Caco-2 (cell line): ENCODE data around the gene SCIN. TPM values are rescaled to one million over a fixed set of nuclear protein-coding genes. Genes with fewer than 3 reads are reported as not detected.

Experiments used
- BruUV-seq: library from RNA; stranded (reverse); fragments of 400-500 nt; replicated peaks from 2 replicates; lab custom pipeline; 2021; lab: Mats Ljungman, UMichigan
- CTCF ChIA-PET: fragments of 300-600 bp; sonication (Branson Sonifier 250); formaldehyde crosslinking; loops from one replicate; lab custom pipeline; 2022; ENCODE audit warnings: antibody characterized with exemption; lab: Charles Lee
- POLR2A ChIA-PET: fragments of 300-600 bp; sonication (Branson Sonifier 250); formaldehyde crosslinking; loops from one replicate; lab custom pipeline; 2022; ENCODE audit warnings: antibody characterized with exemption; lab: Charles Lee
- DNase-seq, 2 experiments: peaks; one replicate each; pipeline versions ENCODE4 v3.0.0 to v3.0.0-alpha.2; 2020 to 2022
- H3K27me3 ChIP-seq: replicated peaks from 2 replicates; pipeline ENCODE4 v1.6.0; 2011; ENCODE audit warnings: low read length; ENCODE audit not compliant: control insufficient read depth, insufficient read depth
- H3K36me3 ChIP-seq: 2 replicates; pipeline ENCODE4 v1.5.1; 2011; ENCODE audit warnings: low read length; ENCODE audit not compliant: control insufficient read depth, insufficient read depth
- H3K4me1 ChIP-seq: fragments of 250-450 bp; sonication (Bioruptor Pico); 2 replicates; pipeline ENCODE4 v1.5.1; 2020; ENCODE audit warnings: mild to moderate bottlenecking
- H3K4me3 ChIP-seq: 2 replicates; pipeline ENCODE4 v1.5.1; 2011; ENCODE audit warnings: low read depth, mild to moderate bottlenecking, control low read depth, low read length
- H3K9me3 ChIP-seq: fragments of 250-450 bp; sonication (Bioruptor Pico); 2 replicates; pipeline ENCODE4 v1.5.1; 2020; ENCODE audit warnings: mild to moderate bottlenecking, moderate library complexity
- H3K27ac Mint-ChIP-seq: one replicate; pipeline ENCODE4 v1.8.0; 2022; ENCODE audit warnings: mixed read lengths; ENCODE audit not compliant: unreplicated experiment
- H3K27me3 Mint-ChIP-seq: one replicate; pipeline ENCODE4 v1.8.0; 2022; ENCODE audit warnings: mixed read lengths; ENCODE audit not compliant: insufficient read depth, unreplicated experiment
- H3K36me3 Mint-ChIP-seq: one replicate; pipeline ENCODE4 v1.8.0; 2022; ENCODE audit warnings: mild to moderate bottlenecking, mixed read lengths; ENCODE audit not compliant: insufficient read depth, unreplicated experiment
- H3K4me1 Mint-ChIP-seq: one replicate; pipeline ENCODE4 v1.8.0; 2022; ENCODE audit warnings: low read depth, mixed read lengths; ENCODE audit not compliant: unreplicated experiment
- H3K4me3 Mint-ChIP-seq: one replicate; pipeline ENCODE4 v1.8.0; 2022; ENCODE audit warnings: mild to moderate bottlenecking, moderate library complexity, mixed read lengths; ENCODE audit not compliant: unreplicated experiment
- H3K9me3 Mint-ChIP-seq: one replicate; pipeline ENCODE4 v1.8.0; 2022; ENCODE audit warnings: mixed read lengths; ENCODE audit not compliant: unreplicated experiment
- CTCF ChIP-seq, 2 experiments: fragments of 200-600 bp in 1 of 2; IDR thresholded peaks; 1 replicate in 1 of 2; 2 replicates in 1 of 2; pipeline versions ENCODE4 v1.5.1 to v1.8.0; 2011 to 2022; ENCODE audit warnings: antibody characterized with exemption in 1 of 2, control low read depth in 1 of 2, inconsistent platforms in 1 of 2, low read depth in 1 of 2, low read length in 1 of 2, mild to moderate bottlenecking in 1 of 2, moderate library complexity in 1 of 2; ENCODE audit not compliant: insufficient read depth in 1 of 2, severe bottlenecking in 1 of 2, unreplicated experiment in 1 of 2
- intact Hi-C: fragments of 100-400 bp; cut with micrococcal nuclease; formaldehyde crosslinking; loops from one replicate; pipeline ENCODE4 v1.10.0; 2022; ENCODE audit not compliant: unreplicated experiment
- total RNA-seq: library from RNA; stranded (reverse); gene quantifications from 2 replicates; pipeline ENCODE4 v1.2.3, GENCODE V29; 2022

The SCIN gene
- total RNA-seq, 1 experiment from 2014 or later: 0.39 TPM

GRCh38 chr7:12571691-12572090 is 1.2 kb downstream of the SCIN start:
- H3K9me3 Mint-ChIP-seq: no peaks in the 10 kb centered on the region
- H3K4me3 ChIP-seq: no peak overlapping the region
- H3K36me3 Mint-ChIP-seq: no peaks in the 10 kb centered on the region
- H3K4me1 Mint-ChIP-seq: peaks cover 8% of the 10 kb centered on the region
- peak overlapping the region; percentile 79 for H3K4me3 Mint-ChIP-seq
- intact Hi-C loops: loop anchor here (5.0 kb wide), 1 partner anchor 51 kb away; no protein-coding TSS in a partner anchor
- H3K9me3 ChIP-seq: no peaks in the 10 kb centered on the region
- H3K27ac Mint-ChIP-seq: no peak overlapping the region
- no peak for DNase-seq
- peaks cover 3% of the 10 kb centered on the region; the same call in 1 of the 2 replicates for H3K4me1 ChIP-seq
- no peaks in the 10 kb centered on the region for H3K36me3 ChIP-seq
- CTCF ChIA-PET: no interaction called here
- H3K27me3 Mint-ChIP-seq: peaks cover 34% of the 10 kb centered on the region
- no peak for TF ChIP-seq CTCF (IDR thresholded peaks at IDR 0.05; ENCODE audit: insufficient read depth in 1 of 2, low read depth in 1 of 2, low read length in 1 of 2, severe bottlenecking in 1 of 2, unreplicated experiment in 1 of 2)
- POLR2A ChIA-PET: no interaction called here
- no peaks in the 10 kb centered on the region; the same call in 1 of the 2 replicates for H3K27me3 ChIP-seq
- no TSS peak for BruUV-seq

GRCh38 chr7:12572941-12573575 is 2.5 kb downstream of the SCIN start:
- Histone ChIP-seq H3K36me3 (no peaks in the 10 kb centered on the region), H3K4me3 (no peak overlapping the region), H3K9me3 (no peaks in the 10 kb centered on the region), H3K27me3 (no peaks in the 10 kb centered on the region; the same call in 1 of the 2 replicates), H3K4me1 (peaks cover 3% of the 10 kb centered on the region; the same call in 1 of the 2 replicates)
- peaks cover 8% of the 10 kb centered on the region for H3K4me1 Mint-ChIP-seq
- H3K27ac Mint-ChIP-seq: no peak overlapping the region
- CTCF ChIA-PET: no interaction called here
- no peak for DNase-seq
- no peaks in the 10 kb centered on the region for H3K36me3 Mint-ChIP-seq
- no peak overlapping the region for H3K4me3 Mint-ChIP-seq
- POLR2A ChIA-PET: no interaction called here
- intact Hi-C loops: loop anchor here (5.0 kb wide), 1 partner anchor 49 kb away; no protein-coding TSS in a partner anchor
- TF ChIP-seq CTCF (IDR thresholded peaks at IDR 0.05; ENCODE audit: insufficient read depth in 1 of 2, low read depth in 1 of 2, low read length in 1 of 2, severe bottlenecking in 1 of 2, unreplicated experiment in 1 of 2): no peak
- H3K27me3 Mint-ChIP-seq: peaks cover 30% of the 10 kb centered on the region
- BruUV-seq: no TSS peak
- H3K9me3 Mint-ChIP-seq: no peaks in the 10 kb centered on the region

GRCh38 chr7:12573885-12574284 is 3.4 kb downstream of the SCIN start:
- CTCF ChIA-PET: no interaction called here
- Histone ChIP-seq H3K36me3 (no peaks in the 10 kb centered on the region), H3K4me1 (peaks cover 3% of the 10 kb centered on the region; the same call in 1 of the 2 replicates), H3K9me3 (no peaks in the 10 kb centered on the region), H3K27me3 (no peaks in the 10 kb centered on the region; the same call in 1 of the 2 replicates), H3K4me3 (no peak overlapping the region)
- no TSS peak for BruUV-seq
- Mint-ChIP-seq H3K4me1 (peaks cover 8% of the 10 kb centered on the region), H3K4me3 (no peak overlapping the region), H3K36me3 (no peaks in the 10 kb centered on the region), H3K27ac (no peak overlapping the region), H3K27me3 (peaks cover 26% of the 10 kb centered on the region), H3K9me3 (no peaks in the 10 kb centered on the region)
- DNase-seq: no peak
- POLR2A ChIA-PET: no interaction called here
- intact Hi-C loops: loop anchor here (5.0 kb wide), 1 partner anchor 48 kb away; no protein-coding TSS in a partner anchor
- TF ChIP-seq CTCF (IDR thresholded peaks at IDR 0.05; ENCODE audit: insufficient read depth in 1 of 2, low read depth in 1 of 2, low read length in 1 of 2, severe bottlenecking in 1 of 2, unreplicated experiment in 1 of 2): no peak
